ENCODE results near the gene AGTRAP.

GRCh38 chr1:11771481-11772043, 35.6 kb downstream of the AGTRAP start:
- TF ChIP-seq MAX (IDR thresholded peaks at IDR 0.05; ENCODE audit: insufficient read depth, insufficient read length) (no peak), POLR2A (IDR thresholded peaks at IDR 0.05; ENCODE audit: low read depth, low read length) (no peak), EZH2 (IDR thresholded peaks at IDR 0.05; ENCODE audit: borderline replicate concordance, low read depth, low read length, severe bottlenecking) (no peak), CTCF (IDR thresholded peaks at IDR 0.05; ENCODE audit: extremely low read depth in 1 of 2, insufficient read depth in 1 of 2, low read depth in 1 of 2, low read length in 2 of 2) (no peak), MYC (IDR thresholded peaks at IDR 0.05; ENCODE audit: low read depth, low read length) (no peak)
